NK-92 (cell line): Measurements from ENCODE around the gene SPINK8.
"Not testable (repeated sequence)": the region's sequence is repeated elsewhere in the genome, so short reads cannot be mapped to it uniquely, and the experiment has no call there.

Experiments used
- DNase-seq: peaks from one replicate; lab custom pipeline; 2025; ENCODE audit not compliant: unreplicated experiment; lab: John Stamatoyannopoulos, UW

Gene SPINK8

DNA sequence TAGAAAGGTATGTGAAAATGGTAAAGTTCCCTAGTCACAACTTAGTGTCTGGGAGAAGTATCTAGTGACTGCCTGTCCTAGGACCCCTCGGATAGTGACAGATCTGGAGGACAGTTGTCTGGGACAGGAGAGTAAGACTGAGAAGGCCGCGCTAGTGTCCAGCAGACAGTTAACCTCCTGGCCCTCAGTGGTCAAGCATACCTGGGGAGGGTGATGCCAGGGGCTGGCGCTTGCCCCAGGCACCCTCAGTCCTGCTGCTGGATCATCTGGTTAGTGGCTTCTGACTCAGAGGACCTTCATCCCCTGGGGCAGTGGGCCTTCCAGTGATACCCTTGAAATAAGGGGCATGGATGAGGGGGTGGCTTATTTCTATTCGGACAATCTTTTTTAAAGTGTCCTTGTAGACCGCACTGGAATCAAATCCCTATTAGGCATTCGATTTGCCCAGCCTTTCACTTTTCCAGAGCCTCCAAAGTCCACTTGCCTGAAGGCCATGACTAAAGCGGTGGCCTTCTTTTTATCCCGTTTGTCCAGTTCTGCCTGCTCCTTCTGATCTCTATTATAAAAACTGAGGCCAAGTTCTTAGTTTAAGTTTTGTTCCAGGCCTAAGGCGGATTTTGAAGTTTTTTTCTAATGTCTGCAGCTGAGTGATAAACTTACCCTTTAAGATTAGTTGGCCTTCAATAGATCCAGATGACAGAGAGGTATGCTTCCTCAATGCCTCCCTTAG lies 1.6 kb downstream of the SPINK8 start:
- not testable (repeated sequence) for DNase-seq

DNA sequence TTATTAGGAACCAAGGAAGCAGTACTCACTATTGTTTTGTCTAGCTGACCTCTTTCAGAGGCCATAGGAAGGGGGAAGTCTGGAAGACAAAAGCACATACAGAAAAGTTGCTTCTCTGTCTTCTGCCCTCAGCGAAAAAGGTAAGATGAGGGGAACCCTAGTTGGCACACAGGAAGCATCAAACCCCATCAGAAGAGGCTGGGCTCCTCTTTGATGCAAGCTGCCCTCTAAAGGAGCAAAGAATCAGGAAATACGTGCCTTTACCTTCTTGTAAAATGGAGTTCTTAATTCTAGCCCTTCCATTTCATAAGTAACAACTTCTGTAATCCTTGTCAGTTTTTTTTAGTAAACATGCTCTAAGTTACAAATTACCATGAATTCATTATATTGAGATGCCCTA lies 12.5 kb downstream of the SPINK8 start:
- no peak for DNase-seq

DNA sequence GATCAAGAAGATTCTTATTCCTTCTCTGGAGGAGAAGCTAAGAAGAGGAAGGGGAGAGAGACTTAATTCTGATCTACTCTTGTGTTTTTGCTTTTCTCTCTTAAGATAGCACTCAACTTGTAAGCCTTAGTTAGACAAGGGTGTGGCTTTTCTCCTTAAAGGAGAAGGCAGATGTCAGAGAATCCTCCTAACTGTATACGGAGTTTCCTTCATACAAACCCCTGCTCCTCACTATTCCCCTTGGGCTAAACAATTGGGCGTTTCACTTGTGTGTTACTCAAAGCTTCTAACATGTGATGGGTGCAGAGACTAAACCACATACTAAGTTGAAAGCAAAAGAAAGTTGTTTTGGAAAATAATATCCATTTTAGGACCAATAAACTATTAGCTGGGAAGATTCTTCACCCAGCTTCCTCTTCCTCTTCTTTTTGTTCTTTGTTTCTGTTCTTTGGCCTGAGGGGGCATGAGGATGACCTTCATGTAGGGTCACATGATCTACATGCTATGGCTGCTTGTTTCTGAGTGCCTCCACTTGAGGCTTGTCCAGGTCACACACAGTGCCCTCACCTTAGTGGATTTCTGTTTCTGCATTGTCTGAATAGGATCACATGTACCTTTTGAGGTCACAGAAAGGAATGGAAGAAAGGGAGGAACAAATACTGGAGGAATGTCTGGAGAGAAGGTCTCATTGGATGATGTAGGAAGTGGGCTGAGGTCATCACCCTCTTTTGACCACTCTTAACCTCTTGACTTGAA lies 14.6 kb downstream of the SPINK8 start:
- no peak for DNase-seq

DNA sequence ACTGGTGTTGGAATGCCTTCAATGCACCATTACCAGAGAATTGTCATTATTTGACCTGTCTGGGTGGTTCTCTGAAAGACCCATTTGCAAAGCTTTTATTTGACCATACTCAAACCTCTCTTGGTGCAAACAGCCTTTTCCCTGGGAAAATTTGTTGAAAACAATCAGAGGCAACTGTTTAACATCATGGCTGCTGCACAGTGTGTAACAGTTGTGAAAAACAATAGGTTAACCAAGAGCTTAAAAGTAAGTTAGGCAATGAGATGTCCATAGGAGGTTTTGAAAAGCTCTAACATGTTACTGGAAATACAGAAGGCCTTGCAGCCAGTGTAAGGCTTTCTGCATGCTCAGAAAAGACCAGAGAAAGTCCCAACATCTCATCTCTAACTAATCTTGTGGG lies 18.9 kb downstream of the SPINK8 start:
- DNase-seq = no peak

DNA sequence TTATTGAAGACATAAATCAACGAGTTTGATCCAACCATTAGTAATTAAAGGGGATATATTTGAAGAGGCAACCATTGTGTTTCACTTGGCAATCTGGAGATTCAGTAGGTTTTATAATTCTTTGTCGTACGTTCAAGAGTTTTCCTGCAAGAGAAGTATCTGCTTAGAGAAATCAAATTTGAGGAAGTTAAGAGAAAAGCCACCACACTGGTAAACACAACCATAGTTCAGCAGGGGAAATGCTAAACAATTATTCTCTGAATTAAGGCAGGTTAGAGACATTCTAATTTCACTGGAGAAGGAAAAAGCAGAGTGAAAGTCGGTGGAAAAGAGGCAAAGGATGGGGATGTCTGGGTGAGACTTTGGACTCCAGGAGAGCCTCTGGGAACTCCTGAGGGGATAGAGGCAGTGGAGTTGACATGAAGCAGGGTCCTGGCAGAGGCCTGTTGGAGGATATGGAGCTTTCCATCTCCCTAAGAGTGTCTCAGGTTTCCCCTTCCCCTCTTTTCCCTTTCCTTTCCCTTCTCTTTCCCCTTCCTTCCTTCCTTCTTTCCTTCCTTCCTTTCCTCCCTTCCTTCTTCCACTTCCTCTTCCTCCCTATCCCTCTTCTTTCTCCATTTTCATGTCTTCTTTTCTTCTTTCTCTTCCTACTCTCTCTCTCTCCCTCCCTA lies 26.5 kb downstream of the SPINK8 start:
- no peak for DNase-seq

DNA sequence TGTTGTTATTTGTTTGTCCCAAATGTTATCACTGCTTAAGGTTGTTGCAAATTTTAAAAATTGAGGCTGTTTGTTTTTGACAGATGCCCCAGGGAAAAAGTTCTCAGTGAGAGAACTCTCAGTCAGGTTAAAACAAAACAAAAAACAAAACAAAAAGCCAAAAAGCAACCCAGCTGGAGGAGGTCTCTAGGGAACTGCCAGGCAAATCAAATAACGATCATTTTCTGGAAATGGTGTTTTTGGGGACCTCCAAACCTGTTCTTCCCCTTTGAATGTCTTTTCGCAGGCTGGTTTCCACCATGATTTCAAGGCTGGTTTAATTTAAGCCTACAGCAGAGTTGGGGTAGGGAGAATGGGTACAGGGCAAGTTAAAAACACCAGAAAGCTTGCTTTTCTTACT lies 27.2 kb downstream of the SPINK8 start:
- DNase-seq = no peak

DNA sequence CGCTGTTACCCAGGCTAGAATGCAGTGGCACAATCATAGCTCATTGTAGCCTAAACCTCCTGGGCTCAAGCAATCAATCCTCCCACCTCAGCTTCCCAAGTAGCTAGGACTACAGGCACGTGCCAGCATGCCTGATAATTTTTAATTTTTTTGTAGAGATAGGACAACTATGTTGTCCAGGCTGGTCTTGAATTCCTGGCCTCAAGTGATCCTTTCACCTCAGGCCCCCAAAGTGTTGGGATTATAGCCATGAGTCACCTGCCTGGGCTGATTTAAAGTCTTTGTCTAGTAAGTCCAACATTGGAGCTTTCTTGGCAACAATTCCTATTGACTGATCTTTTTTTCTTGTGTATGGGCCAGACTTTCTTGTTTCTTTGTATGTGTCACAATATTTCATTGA lies 28.1 kb downstream of the SPINK8 start:
- no peak for DNase-seq

DNA sequence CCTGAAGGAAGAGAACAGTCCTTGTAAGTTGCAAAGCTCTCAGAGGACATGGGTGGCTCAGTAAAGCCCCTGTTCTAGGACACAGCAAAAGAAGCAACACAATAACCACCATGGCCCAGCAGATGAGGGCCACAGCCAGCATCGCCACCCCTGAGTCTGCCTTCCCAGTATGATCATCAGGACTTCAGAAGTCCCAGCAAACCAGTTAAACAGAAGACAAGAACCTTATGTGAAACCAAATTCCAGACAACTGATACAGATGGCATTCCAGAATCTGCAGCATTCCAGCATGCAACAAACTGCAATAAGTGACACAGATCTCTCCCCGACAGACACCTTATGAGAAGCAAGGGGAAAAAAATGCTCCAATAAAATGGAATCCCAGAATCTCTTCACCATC lies 30.4 kb downstream of the SPINK8 start:
- no peak for DNase-seq

DNA sequence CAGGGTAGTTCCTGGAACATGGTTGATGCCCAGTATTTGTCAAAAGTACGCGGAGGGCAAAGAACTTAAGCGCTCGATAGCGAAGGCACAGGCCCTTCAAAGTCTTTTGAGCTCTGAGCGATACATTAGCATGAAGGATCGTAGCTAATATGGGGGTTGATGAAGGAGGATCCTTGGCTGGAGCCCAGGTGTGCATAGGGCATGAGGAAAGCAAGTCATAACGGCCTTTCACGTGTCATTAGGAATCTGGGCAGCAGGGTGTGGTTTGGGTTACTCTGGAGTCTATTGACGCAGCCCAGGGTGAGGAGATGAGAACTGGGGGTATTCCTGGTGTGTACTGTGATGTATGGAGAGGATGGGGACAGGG lies 31.7 kb downstream of the SPINK8 start:
- no peak for DNase-seq

DNA sequence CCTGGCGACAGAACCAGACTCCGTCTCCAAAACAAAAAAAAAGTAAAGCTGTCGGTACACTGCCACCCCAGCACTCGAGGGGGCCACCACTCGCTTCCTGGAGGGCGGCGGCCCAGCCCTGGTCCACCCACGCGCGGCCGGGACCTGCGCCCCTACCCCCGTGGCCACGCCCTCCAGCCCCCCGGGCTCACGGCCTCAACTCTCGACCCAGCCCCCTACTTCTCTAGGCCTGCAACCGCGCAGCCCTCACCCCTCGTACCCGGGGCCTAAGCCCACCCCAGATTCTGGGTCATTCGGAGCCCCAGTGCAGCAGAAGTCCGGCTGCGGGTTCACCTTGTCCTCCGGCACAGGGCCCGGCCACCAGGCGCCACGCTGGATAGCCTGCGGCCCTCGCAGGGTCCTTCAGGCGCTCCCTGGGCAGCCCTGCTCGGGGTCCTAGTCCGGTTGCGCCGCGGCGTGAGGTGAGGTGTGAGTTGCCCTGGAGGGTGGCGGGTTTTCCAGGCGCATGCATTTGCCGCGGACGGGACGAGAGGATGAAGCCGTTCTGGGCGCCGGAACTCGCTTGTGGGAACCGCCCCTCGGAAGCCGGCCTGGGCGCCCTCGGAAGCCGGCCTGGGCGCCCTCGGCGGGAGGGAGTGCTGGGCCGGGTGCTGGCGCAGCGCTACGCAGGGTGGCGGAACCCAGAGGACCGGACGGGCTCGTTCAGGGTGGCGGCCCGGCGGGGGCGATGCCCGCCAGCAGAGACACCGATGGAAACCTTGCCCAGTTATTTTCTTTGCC lies 32.3 kb downstream of the SPINK8 start, which contains the start of gene NME6:
Gene NME6 (minus strand): TSS at position 348 of the 780 bp plus-strand sequence.
- peak; percentile 9 for DNase-seq

DNA sequence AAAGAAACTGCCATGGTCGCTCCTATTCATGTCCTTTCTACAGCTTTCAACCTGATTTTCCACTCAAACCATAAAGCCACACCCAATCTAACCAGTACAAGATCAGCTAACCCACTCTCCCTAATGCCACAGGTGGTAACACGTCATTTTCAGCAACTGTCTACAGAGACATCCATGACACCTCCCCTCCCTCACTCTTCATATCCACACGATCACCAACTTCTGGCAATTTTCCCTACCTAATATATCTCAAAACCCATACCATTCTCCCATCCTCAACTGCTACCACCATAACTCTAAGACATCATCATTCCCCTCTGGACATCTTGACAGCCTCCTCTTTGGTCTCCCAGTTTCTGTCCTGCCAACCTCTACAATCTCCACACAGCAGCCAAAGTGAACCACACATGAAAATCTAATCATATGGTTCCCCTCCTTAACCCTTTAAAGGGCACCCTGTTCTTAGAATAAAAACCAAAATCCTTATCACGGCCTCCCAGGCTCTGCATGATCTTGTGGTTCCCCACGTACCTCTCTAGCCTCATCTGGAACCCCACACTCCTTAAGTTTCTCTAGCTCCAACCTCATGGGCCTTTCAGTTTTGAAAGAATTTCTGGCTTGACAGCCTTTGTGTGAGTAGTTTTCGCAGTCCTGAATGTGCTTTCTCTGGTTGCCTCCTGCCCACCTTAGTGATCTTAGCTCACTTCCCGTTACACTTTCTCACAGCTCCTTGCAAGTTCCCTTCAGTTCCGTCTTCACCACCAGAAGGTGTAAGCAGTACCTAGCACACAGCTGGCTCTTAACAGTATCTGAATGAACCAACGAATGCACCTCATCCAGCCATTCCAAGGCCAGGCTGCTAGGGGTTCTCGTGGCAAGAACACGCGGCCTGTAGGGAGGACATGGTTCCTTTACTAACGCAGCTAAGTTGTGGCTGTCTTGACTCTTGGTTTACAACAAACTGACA lies 33.4 kb downstream of the SPINK8 start:
- DNase-seq = no peak

DNA sequence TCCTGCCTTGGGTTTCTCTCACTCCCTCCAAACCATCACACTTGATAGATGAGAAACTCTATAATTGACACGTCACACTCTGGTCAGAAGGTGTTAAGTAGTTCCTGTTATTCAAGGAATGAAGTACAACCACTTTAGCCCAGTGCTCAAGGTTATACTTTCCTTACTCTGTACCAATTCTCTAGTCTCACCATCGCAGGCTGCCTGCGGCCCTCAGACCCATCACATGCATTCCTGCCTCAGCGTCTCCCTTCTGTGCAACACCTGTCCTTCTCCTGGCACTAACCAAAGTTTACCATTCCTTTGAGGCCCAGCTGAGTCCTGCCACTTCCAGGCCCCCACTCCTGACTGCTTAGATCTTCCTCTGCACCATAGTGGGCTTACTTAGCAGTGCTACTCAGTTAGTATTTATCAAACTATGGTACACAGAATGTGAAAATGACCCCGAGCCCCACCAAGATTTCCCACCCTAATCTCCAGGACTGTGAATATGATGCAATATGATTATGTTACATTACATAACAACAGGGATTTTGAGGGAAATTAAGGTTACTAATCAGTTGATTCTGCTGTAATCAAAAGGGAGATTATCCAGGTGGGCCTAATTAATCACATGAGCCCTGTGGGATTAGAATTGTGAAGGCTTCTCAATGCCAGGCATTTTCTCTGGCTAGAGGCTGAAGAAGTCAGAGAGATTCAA lies 36.2 kb downstream of the SPINK8 start:
- no peak for DNase-seq

DNA sequence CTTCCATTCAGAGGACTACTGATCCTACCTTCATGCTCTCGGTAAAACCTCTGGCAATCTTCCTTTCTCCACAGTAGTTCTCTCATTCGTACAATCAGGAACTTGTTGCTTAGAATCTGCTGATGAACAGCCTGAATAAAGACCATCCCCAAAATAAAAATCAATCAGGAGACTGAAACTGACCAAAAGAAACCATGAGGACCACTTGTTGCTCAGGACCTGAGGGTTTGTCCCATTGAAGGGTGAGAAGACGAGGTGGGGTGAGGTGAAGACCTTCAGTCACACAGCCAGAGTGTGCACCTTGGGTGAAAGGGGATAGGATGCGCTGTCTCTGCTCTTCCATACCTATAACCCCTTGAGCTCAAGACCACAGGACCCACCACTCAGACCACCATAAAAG lies 36.8 kb downstream of the SPINK8 start:
- DNase-seq = no peak

DNA sequence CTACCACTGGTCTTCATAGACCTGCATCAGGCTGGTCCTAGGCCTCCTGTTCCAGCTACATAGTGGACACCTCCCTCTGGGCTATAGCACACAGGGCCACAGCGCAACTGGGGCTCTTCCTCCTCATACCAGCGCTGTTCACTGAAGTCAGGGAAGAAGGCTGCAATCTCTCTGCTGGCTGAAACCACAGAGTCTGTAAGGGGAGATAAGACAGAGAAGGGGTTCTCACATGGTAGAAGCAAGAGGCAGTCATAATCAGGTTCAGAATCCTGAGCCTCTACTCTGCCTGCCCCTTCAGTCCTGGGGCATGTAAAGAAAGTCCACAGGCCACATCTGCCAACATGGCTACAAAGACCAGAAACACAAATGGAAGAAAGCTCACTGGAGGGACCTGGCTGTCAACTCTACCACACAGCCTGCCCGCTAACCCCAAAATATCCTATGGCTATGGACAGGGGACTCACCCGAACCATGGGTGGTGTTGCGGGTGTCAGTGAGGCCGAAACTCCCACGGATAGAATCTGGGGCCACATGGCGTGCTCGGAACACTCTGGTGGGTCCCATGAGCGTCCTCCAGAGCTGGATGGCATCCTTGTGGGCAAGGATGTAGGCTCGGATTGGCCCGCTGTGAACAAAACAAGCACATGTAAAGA lies 38.7 kb downstream of the SPINK8 start:
- DNase-seq = no peak

DNA sequence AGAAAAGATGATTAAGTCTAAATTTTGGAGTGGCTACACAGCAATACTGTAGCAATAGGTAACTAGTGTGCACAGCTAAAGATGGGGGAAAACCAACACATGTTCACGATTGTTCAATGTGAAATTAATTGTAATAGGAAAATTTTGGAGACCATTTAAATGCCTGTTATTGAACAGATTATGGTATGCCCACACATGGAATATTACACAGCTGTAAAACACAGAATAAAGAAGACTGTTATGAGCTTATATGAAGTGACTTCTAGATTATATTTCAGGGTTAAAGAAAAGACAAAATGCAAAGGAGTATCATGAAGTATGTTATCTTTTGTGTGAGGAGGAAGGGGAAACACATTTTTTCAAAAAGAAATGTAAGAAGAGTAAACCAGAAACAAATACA lies 43.8 kb downstream of the SPINK8 start:
- no peak for DNase-seq

DNA sequence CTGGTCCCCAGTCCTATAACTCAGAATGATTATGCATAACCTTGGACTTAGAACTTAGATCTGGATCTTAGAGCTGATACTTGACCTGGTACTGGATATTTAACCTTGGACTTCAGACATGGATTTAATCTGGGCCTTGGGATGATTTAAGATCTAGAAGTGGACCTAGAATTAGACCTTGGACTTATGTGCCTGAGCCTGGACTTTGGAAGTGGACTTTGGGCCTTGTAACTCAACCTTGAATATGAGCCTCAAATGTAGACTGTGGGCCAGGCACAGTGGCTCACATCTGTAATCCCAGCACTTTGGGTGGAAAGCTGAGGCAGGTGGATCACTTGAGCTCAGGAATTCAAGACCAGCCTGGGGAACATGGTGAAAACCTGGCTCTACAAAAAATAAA lies 46.4 kb downstream of the SPINK8 start:
- no peak for DNase-seq

DNA sequence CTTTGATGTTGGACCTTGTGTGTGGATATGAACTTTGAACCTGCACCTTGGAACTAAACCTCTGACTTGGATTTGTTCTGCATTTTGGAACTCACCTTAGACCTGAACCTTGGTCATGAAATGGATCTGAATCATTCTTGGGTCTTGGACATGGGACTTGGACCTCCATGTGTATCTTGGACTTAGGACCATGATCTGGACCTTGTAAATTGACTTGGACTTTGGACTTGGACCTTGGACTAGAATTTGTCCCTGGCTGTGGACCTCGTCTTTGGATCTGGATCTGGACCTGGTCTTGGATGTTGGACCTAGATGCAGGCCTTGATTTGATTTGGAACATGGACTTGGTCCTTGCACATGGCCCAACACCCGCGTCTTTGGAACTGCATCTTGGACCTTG lies 47.2 kb downstream of the SPINK8 start:
- no peak for DNase-seq

DNA sequence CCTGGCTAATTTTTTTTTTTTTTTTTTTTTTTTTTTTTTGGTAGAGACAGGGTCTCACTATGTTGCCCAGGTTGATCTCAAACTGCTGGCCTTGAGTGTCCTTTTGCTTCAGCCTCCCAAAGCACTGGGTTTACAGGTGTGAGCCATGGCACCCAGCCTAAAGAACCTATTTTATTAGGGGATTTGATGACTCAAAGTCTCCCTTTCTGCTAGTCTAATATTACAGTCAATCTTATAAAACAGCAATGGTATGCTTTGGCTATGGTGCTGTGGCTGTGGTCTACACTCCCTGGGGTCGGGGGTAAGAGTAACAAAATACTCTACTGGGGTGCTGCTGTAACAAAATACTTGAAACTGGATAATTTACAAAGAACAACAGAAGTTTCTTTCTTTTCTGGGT lies 47.8 kb downstream of the SPINK8 start:
- no peak for DNase-seq

DNA sequence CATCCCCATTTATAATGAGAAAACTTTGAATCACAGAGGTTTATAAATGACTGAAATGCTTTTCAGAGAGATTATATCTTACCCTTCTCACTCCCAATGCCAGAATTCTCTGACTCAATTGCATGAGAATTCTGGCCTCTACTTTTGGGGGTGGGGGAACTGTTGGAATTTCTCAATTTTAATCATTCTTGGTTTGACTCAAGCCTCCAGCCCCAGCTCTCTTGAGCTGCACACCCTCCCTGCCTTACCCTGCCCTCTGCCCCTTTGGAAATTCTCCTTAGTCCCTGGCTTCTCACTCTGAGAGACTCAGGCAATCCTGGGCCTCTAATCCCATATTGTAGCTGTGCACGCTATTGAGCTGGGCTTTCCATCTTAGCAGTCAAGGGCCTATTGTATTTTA lies 48.3 kb downstream of the SPINK8 start:
- no peak for DNase-seq
